Gastrocnemius medialis (tissue), 4 donors: ENCODE results near the gene ASB5. TPM values are rescaled to one million over a fixed set of nuclear protein-coding genes. Genes with fewer than 3 reads are reported as not detected.

Source experiments
- ATAC-seq, 2 donors: fragments of 150-250 bp; one replicate each; pipeline ENCODE4 v1.9.1; 2016
- DNase-seq, 2 donors: peaks; one replicate each; pipeline ENCODE4 v3.0.0-alpha.2; 2019
- H3K27ac ChIP-seq, 4 donors: fragments of 200-600 bp; sonication (generic); 1 replicate in 1 of 4; 2 replicates in 3 of 4; pipeline ENCODE4 v1.5.1; 2016 to 2018; ENCODE audit warnings: mild to moderate bottlenecking in 2 of 4, moderate library complexity in 1 of 4
- H3K27me3 ChIP-seq, 3 donors: fragments of 200-600 bp; sonication (generic) in 2 of 3; 1 replicate in 1 of 3; 2 replicates in 2 of 3; pipeline versions ENCODE4 v1.5.1 to v1.6.0; 2016 to 2019; ENCODE audit warnings: mild to moderate bottlenecking in 1 of 3, moderate library complexity in 1 of 3
- H3K36me3 ChIP-seq, 2 donors: fragments of 200-600 bp; sonication (generic) in 1 of 2; one replicate each; pipeline ENCODE4 v1.5.1; 2017 to 2018
- H3K4me1 ChIP-seq, 2 donors: fragments of 200-600 bp; sonication (generic) in 1 of 2; one replicate each; pipeline ENCODE4 v1.5.1; 2016 to 2017; ENCODE audit warnings: mild to moderate bottlenecking in 2 of 2
- H3K4me3 ChIP-seq, 4 donors: fragments of 200-600 bp; sonication (generic) in 3 of 4; 1 replicate in 1 of 4; 2 replicates in 3 of 4; pipeline ENCODE4 v1.5.1; 2016 to 2019; ENCODE audit warnings: mild to moderate bottlenecking in 2 of 4
- H3K9me3 ChIP-seq, 3 donors: fragments of 200-600 bp; sonication (generic) in 2 of 3; 1 replicate in 1 of 3; 2 replicates in 2 of 3; pipeline ENCODE4 v1.5.1; 2016 to 2019
- POLR2A ChIP-seq, 2 donors: fragments of 450-650 bp; IDR thresholded peaks; one replicate each; pipeline ENCODE4 v1.6.1; 2017; ENCODE audit warnings: antibody characterized with exemption in 2 of 2, mild to moderate bottlenecking in 2 of 2, moderate library complexity in 2 of 2
- in situ Hi-C, 4 donors: fragments of 200-750 bp; cut with MboI; loops; one replicate each; pipeline versions ENCODE4 v1.15.0 to v1.8.0; 2017; ENCODE audit warnings: low sequenced_read_pairs in 4 of 4
- intact Hi-C: fragments of 100-400 bp; cut with DNase I; formaldehyde crosslinking; loops from one replicate; pipeline ENCODE4 v1.15.1; 2023; ENCODE audit warnings: low total_unique reads
- total RNA-seq, 4 donors: library from RNA; depleted of rRNA; stranded (reverse); fragments of >200 nt; gene quantifications; one replicate each; pipeline versions ENCODE4 v1.1.0 to v1.2.3, GENCODE V29; 2016
- TF ChIP-seq, protein P1 (sequence below), 5 experiments: fragments of 450-650 bp in 3 of 5; fragments of 200-600 bp in 2 of 5; sonication (generic) in 2 of 5; IDR thresholded peaks in 4 of 5; conservative IDR thresholded peaks in 1 of 5; 1 replicate in 4 of 5; 2 replicates in 1 of 5; pipeline ENCODE4 v1.5.1; 2016 to 2019; ENCODE audit warnings: antibody characterized with exemption in 5 of 5, mild to moderate bottlenecking in 3 of 5, moderate library complexity in 3 of 5

ASB5 gene
- total RNA-seq, 4 donors from 2014 or later = 48.7 to 284 (median 179) TPM

DNA sequence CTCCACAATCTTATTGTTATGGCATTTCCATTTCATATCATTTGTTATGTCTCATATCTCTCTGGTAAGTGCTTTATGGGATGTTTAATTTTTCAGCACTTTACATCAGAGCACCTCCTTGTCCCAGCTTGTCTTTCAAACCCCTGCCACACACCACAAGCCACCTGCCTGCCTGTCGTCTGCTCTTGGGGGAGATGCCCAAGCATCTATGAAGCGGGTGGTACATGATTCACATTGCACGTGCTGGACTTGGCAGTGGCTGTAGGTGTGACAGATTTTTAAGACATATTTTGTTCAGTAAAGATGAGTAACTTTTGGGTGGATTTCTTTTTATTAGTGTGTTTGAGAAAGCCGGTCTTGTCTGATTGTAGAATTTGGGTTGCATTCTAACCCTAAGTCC lies 59.5 kb downstream of the ASB5 start:
- H3K36me3 ChIP-seq = peaks cover 0 to 12% of the 10 kb centered on the region in 2 donors
- H3K9me3 ChIP-seq = no peaks in the 10 kb centered on the region
- ATAC-seq (no peak), DNase-seq (no peak)
- no peaks in the 10 kb centered on the region for H3K27me3 ChIP-seq
- no peak overlapping the region for H3K4me3 ChIP-seq
- intact Hi-C loops (no loop called here), in situ Hi-C loops (no loop called here)
- TF ChIP-seq, protein P1, sequence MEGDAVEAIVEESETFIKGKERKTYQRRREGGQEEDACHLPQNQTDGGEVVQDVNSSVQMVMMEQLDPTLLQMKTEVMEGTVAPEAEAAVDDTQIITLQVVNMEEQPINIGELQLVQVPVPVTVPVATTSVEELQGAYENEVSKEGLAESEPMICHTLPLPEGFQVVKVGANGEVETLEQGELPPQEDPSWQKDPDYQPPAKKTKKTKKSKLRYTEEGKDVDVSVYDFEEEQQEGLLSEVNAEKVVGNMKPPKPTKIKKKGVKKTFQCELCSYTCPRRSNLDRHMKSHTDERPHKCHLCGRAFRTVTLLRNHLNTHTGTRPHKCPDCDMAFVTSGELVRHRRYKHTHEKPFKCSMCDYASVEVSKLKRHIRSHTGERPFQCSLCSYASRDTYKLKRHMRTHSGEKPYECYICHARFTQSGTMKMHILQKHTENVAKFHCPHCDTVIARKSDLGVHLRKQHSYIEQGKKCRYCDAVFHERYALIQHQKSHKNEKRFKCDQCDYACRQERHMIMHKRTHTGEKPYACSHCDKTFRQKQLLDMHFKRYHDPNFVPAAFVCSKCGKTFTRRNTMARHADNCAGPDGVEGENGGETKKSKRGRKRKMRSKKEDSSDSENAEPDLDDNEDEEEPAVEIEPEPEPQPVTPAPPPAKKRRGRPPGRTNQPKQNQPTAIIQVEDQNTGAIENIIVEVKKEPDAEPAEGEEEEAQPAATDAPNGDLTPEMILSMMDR (IDR thresholded peaks at IDR 0.05 in 4 of 5, conservative IDR thresholded peaks at IDR 0.05 in 1 of 5) = no peak
- no peaks in the 10 kb centered on the region for H3K4me1 ChIP-seq
- H3K27ac ChIP-seq = no peak overlapping the region

DNA sequence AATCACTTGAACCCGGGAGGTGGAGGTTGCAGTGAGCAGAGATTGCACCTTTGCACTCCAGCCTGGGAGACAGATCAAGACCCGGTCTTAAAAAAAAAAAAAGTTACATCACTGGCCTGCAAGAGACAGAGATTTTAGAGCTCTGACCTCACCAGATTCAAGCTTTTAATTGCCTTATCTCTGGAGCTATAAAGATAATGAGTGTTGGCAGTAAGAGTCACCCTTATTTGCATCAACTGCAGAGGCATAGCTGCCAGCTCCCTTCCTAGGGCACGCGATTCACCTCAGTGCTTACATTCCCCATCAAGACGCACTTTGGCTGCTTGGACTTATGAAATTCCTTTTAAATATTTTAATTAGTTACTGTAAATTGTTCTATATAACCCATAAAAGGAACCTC lies 61.2 kb downstream of the ASB5 start:
- DNase-seq (no peak), ATAC-seq (no peak)
- Histone ChIP-seq H3K27ac (no peak overlapping the region), H3K9me3 (no peaks in the 10 kb centered on the region), H3K36me3 (no peaks in the 10 kb centered on the region), H3K4me3 (no peak overlapping the region), H3K27me3 (no peaks in the 10 kb centered on the region), H3K4me1 (no peaks in the 10 kb centered on the region)
- intact Hi-C loops (no loop called here), in situ Hi-C loops (no loop called here)
- TF ChIP-seq, protein P1 (IDR thresholded peaks at IDR 0.05 in 4 of 5, conservative IDR thresholded peaks at IDR 0.05 in 1 of 5) = no peak
- TF ChIP-seq POLR2A (IDR thresholded peaks at IDR 0.05) = no peak

DNA sequence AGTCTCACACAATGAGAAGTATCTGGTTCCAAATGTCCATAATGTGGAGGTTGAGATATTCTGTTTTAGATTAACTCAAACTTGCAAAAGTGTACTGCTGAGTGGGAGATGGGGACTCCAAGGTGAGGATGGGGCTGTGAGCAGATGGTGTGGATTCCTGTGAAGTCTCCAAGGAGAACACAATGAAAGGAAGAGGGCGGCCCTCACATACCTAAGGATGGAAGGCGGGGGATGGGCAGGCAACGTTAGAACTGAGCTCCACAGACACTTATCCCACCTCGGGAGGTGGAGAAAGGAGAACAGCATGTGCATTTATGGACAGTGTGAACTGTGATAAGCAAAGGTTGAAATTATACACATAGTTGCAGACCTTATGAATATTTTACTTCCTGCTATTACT lies 63.7 kb downstream of the ASB5 start:
- Histone ChIP-seq H3K4me3 (no peak overlapping the region), H3K4me1 (no peaks in the 10 kb centered on the region), H3K27ac (no peak overlapping the region), H3K9me3 (no peaks in the 10 kb centered on the region), H3K36me3 (no peaks in the 10 kb centered on the region), H3K27me3 (no peaks in the 10 kb centered on the region)
- intact Hi-C loops (no loop called here), in situ Hi-C loops (no loop called here)
- TF ChIP-seq POLR2A (IDR thresholded peaks at IDR 0.05) = no peak
- TF ChIP-seq, protein P1 (IDR thresholded peaks at IDR 0.05 in 4 of 5, conservative IDR thresholded peaks at IDR 0.05 in 1 of 5) = no peak
- DNase-seq (no peak), ATAC-seq (no peak)

DNA sequence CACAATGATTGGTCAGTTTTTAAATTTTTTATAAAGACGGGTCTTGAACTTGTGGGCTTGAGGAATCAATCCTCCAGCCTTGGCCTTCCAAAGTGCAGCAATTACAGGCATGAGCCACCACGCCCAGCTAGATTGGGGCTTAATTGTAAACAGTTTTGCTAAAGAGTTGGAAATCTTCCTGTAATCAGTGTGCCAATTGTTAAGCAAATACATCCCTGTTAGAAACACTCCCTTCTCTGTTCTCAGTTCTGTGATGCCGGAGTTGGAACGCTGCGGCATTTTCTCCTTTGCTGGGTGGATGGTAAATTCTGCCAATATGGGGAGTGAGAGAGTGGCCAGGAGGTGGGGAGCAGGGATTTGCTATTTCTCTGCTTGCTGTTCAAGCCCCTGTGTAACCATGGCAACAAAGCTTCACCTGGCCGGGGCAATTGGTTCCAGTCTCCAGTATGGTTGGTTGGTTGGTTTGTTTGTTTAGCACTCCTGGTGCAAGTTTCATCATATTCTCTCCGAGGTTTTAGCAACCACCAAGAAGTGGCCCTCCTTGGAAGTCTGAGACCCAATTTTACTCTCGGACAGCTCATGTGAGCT lies 70.6 kb downstream of the ASB5 start:
- DNase-seq (no peak), ATAC-seq (no peak)
- Histone ChIP-seq H3K27me3 (no peaks in the 10 kb centered on the region), H3K36me3 (no peaks in the 10 kb centered on the region), H3K4me1 (peaks cover 4 to 13% of the 10 kb centered on the region in 2 donors), H3K27ac (no peak overlapping the region), H3K4me3 (no peak overlapping the region), H3K9me3 (no peaks in the 10 kb centered on the region)
- intact Hi-C loops (loop anchor here (5.0 kb wide), 1 partner anchor 124 kb away; no protein-coding TSS in a partner anchor), in situ Hi-C loops (no loop called here)
- no peak for TF ChIP-seq POLR2A (IDR thresholded peaks at IDR 0.05)
- TF ChIP-seq, protein P1 (IDR thresholded peaks at IDR 0.05 in 4 of 5, conservative IDR thresholded peaks at IDR 0.05 in 1 of 5) = no peak
